GM12873 (cell line): Measurements from ENCODE around the gene MED14.

ENCODE experiments used
- CTCF ChIP-seq: IDR thresholded peaks from 2 replicates; pipeline ENCODE4 v1.5.1; 2012; ENCODE audit warnings: low read depth, mild to moderate bottlenecking, moderate library complexity, low read length, control low read depth; ENCODE audit not compliant: insufficient read depth; ENCODE audit errors: missing control alignments

Gene MED14

GRCh38 chrX:40772290-40772689 lies 36.9 kb upstream of the MED14 start:
- TF ChIP-seq CTCF, result no peak

- TF ChIP-seq CTCF, result no peak
These were observed 26.4 kb upstream of the MED14 start for GRCh38 chrX:40761762-40762161.

GRCh38 chrX:40759374-40759773 lies 24.0 kb upstream of the MED14 start:
- TF ChIP-seq CTCF, result no peak

GRCh38 chrX:40757058-40757457 lies 21.7 kb upstream of the MED14 start:
- TF ChIP-seq CTCF, result no peak

GRCh38 chrX:40755291-40756249 lies 20.2 kb upstream of the MED14 start:
- TF ChIP-seq CTCF, result no peak

- TF ChIP-seq CTCF, result no peak
These were observed 14.5 kb upstream of the MED14 start for GRCh38 chrX:40749681-40750494.

GRCh38 chrX:40748977-40749376 lies 13.6 kb upstream of the MED14 start:
- no peak for TF ChIP-seq CTCF
